ENCODE results near the gene WIPF1. TPM values are rescaled to one million over a fixed set of nuclear protein-coding genes. Genes with fewer than 3 reads are reported as not detected.

WIPF1 gene, protein sequence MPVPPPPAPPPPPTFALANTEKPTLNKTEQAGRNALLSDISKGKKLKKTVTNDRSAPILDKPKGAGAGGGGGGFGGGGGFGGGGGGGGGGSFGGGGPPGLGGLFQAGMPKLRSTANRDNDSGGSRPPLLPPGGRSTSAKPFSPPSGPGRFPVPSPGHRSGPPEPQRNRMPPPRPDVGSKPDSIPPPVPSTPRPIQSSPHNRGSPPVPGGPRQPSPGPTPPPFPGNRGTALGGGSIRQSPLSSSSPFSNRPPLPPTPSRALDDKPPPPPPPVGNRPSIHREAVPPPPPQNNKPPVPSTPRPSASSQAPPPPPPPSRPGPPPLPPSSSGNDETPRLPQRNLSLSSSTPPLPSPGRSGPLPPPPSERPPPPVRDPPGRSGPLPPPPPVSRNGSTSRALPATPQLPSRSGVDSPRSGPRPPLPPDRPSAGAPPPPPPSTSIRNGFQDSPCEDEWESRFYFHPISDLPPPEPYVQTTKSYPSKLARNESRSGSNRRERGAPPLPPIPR
- 10.3 and 15.6 TPM in 2 replicates for total RNA-seq (2014; rRNA removed; shearing (Covaris generic))
- polyA plus RNA-seq (2015; cell fraction: cytosol; rRNA removed), result 16.2 and 25.9 TPM in 2 replicates
- 9.2 and 15.2 TPM in 2 replicates for polyA plus RNA-seq (2015; cell fraction: nucleus; rRNA removed)

DNA sequence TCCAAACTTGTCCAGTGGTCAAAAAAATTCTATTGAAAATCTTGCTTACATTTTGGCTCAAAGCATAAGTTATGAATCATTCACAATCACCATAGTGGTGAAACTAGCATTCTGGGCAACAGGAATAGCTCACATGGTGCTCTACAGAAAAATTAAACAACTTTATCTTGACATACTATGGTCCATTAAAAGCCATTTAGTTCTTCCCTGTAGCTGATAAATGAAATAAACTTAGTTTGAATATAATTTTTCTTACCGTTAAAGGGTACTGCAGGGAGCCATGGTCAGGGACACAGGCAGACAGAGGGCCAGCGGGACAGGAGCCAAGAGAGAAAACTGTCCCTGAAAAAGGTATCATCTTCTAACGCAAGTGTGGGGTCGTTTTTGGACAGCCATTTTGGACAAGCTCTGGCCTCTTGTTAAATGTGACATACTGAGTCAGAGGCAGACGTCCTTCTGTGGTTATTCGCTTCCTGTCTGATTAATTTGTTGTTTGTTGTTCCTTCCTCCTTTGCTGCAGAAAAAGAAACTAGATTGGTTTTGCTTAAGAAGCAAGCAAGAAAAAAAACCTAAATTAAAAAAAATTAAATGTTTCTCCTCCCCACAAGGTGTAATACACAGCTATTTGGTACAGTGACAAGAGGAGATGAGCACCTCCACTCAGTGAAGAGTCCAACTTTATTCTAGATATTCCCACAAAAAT, at the start of gene WIPF1:
Gene WIPF1, minus strand, starts transcription at position 460 of the 703 bp plus-strand sequence. CDS start 12,231 bp downstream, outside the sequence.
- peak; percentile 84 for DNase-seq (ENCODE audit: low read depth)

DNA sequence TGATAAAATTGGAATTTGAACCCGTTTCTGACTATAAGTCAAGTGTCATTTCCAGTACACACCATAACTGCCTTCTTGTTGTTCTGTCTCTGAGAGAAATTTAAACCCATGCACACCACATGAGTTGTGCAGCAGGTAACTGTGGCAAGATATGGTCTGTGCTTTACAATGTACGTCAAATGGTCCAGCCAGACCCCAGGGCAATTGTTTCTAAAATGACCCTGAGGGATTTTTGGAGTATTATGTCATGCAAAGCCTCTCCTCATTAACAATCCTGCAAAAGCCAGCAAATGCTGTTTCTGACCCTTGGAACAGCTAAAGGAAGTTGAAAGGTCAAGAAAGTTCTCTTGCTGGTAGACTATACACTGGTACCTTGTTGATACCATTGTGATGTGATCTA, 47.7 kb upstream of the WIPF1 start:
- no peak for DNase-seq (ENCODE audit: low read depth)

DNA sequence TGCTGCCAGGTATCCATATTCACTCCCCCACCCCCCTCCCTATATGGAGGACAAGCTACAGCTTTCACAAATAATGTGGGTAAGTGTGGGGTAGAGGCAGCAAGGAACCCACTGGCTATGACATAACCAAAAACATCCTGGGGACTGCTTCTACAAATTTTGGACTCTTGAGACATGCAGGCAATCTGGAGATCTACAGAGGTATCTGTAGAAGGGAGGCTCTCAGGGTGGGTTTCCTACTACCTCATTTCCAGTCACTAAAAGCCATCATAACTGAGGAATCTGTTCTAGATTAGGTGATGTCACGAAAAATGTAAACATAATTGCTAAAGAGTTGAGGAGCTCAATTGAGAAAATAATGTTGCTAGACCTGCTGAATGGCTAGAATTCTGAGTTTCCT, 46.8 kb upstream of the WIPF1 start:
- DNase-seq (ENCODE audit: low read depth), result no peak

DNA sequence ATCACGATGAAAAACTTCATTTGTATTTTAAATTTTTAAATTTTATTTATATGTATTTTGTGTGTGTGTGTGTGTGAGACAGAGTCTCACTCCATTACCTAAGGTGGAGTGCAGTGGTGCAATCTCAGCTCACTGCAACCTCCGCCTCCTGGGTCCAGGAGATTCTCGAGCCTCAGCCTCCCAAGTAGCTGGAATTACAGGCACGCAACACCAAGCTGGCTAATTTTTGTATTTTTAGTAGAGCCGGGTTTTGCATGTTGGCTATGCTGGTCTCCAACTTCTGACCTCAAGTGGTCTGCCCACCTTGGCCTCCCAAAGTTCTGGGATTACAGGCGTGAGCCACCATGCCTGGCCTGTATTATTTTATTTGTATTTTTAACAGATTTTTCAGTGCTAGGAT, 45.8 kb upstream of the WIPF1 start:
- DNase-seq (ENCODE audit: low read depth), result no peak

DNA sequence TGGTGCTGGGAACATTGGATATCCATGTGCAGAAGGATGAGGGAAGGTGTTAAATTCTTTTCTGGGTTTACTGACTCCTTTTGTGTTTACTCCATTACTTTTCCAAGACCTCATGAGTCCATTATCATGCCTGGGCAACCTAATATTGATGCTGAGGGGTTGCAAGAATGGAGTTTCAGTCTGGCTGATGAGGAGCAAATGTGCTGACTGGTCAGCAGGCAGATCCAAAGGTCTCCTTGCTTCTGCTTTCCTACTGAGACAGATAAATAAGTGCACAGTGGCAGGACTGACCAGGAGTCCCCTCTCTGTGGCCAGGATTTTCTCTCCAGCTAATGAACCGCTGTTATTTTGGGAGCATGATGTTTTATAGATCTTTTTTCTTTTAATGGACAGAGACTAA, 43.6 kb upstream of the WIPF1 start:
- no peak for DNase-seq (ENCODE audit: low read depth)

DNA sequence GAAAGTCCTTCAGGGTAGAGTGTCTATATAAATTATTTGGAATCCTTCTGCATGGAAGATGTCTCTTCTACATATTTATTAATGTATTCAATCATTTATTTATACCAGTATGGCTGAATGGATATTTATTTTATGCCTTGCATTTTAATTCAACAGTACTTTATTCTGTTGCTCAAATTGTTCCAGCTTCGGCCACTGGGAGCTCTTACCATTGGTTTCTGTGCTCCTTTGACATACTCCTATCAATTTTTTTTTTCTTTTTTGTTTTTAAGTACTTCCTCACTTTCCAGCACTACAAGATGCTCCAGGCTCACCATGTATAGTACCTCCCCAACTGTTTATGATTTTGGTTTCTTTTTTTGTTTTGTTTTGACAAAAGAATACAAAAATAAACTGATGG, 39.4 kb upstream of the WIPF1 start:
- DNase-seq (ENCODE audit: low read depth), result no peak

DNA sequence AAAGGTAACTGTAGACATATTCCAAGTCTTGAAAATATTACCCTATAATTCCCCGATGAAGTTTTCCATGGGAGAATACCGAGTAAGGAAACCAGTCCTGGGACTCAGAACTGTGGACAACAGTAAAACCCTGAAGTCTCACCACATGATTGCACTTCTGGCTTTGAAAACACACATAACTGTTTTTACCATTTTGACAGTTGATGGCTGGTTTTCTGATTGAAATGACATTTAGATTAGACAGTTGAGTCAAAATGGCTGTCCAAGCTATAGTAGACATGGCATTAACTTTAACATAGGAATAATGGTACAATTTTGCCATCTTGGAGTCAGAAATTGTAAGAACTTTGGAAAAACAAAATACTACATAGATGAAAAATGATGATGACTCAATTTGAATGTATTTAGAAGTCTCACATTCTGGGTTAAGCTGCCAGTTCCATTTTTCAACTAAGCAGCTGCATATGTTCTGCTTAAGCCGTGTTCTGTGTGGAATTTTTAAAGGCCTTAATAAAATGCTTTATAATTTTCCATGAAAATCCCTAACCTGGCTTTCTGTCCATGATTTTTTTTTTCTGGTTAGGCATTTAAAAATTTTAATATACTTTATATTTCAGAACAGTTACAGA, 38.3 kb upstream of the WIPF1 start:
- no peak for DNase-seq (ENCODE audit: low read depth)

DNA sequence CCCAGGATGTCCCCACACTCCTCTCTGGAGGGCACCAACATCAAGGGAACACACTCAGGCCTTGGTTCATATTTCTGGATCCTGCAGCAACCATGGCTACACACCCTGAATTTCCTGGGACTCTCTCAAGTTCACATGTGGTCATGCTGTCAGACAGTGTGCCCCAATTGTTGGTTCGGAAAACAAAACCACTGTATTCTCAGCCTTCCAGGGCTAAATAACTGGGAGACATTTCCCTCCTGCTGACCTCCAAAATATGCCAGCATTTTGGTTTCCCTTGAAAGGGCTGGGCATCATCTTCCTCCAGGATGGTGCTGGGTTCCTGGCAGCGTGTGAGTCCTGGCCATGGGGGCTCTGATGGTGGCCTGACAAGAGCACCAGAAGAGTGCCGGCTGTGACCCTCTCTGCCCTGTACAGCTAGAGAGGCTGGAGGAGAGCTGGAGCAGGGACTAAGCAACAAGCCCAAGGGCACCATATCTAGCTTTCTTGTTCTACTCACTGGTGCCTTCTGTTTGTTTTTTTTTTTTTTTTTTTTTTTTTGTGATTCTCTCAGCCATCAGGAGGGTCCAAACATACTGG, 37.5 kb upstream of the WIPF1 start:
- no peak for DNase-seq (ENCODE audit: low read depth)

DNA sequence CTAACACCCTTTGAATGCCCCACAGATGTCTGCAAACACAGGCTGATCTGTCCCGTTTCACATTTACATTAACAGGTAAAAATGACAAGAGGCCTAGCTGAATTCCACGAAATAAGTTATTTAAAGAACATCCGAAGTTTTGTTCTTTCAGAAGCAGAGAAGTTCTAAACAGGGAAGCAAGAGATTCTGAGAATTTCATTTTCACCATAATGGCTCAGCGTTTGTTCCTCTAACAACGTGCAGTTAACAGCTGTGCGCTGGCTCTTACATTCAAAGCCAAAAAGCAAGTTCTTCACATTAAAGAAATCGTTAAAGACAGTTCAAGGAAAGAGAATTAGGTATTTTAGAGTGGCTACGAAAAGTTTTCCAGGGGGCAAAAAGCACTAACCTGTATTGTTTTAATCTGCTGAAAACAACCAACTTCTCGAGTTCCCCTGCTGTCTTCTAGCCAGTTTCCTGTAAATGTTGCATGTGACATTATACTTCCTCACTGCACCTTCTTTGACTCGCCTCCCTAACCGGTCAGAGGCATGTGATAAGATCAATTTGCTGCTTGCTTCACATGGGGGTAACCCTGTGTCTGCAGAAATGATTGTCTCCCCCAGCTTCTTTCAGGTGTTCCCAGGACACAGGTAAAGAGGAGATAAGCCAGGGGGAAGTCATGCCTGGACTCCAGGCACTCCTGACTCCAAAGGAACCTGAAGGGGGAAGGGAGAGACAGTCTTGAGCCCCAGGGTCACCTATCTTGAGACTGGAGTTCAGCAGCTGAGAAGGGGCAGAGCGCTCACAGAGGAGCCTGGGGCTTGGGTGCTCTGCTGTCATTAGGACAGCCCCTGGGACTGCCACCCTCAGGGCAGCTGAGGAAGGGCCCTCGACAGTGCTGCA, 36.8 kb upstream of the WIPF1 start:
- no peak for DNase-seq (ENCODE audit: low read depth)

DNA sequence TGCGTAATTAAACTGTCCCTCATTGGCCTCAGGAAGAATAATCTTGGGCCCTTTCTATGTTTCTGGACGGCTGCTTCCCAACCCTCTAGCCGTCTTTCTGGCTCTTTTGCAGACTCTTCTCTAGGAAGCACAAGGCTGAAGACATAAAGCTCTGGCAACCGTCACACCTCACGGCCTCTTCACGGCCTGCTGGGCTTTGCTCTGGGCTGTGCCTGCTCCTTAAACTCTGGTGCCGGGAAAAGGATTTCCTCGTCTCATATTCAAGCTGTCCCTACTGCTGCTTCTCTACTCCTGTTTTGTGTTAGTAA, 36.0 kb upstream of the WIPF1 start:
- DNase-seq (ENCODE audit: low read depth), result no peak

DNA sequence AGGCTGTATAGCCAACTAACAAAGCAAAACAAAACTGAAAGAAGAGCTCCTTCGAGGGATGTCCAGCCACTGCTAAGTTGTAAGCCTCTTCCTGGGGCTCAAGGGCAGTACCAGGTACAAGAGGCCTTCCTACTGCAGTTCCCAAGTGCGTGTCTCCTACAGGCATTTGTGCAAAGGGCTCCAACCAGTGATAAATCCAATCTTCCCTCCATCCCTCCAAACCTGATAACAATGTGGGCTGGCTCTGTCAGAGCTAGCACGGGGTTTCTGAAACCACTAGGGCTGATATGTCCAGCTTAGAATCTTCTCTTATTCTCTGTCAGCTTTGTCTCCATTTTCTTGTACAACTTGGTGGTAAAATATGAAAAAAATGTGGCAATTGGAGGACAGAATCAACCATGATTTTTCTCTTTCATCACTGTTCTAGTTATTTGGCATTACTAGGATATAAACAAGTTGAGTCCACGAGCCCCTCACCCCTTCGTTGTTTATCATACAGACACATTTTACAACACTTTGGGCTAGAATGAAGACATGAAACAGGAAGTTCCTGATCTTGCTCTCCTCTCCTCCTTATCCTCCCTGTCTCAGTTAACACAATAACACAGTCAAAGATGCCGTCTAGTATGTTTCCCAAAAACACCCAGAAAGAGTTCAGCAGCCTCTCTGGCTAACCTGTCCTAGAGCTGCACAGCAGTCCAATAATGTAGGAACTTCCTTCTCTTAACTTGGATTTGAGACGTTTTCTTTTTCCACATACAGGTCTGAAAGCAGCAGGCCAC, 35.4 kb upstream of the WIPF1 start:
- no peak for DNase-seq (ENCODE audit: low read depth)

DNA sequence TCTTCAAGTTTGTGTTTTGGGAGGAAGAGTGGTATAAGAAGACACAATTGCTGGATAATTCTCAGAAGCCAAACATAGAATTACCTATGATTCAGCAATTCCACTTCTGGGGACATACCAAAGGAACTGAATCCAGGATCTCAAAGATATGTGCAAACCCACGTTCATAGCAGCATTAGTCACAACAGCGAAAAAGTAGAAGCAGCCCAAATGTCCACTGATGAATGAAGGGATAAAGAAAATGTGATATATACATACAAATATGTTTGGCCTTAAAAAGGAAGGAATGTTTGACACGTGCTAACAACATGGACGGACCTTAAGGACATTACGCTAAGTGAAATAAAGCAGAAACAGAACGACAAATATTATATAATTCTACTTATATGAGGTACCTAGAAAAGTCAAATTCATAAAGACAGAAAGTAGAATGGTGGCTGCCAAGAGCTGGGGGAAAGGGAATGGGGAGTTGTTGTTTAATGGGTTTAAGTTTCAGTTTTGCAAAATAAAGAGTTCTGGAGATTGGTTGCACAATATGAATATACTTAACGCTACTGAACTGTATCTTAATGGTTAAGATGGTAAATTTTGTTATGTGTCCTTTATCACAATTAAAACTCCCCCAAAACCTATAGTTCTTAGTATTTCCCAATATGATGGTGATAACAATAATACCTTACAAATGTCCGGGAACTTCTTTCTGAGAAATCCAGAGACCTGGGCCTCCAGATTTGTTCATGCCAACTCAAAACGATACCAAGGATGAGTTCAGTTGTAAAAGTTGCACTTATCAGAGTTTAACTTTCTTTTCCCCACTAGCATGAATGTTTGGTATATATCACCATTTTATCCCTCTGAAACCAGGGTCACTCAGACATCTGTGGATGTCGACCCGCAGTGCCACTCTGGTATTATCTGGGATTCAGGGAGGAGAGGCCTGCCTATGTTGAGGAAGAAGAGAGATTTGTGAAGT, 33.7 kb upstream of the WIPF1 start:
- DNase-seq (ENCODE audit: low read depth), result peak; percentile 41

DNA sequence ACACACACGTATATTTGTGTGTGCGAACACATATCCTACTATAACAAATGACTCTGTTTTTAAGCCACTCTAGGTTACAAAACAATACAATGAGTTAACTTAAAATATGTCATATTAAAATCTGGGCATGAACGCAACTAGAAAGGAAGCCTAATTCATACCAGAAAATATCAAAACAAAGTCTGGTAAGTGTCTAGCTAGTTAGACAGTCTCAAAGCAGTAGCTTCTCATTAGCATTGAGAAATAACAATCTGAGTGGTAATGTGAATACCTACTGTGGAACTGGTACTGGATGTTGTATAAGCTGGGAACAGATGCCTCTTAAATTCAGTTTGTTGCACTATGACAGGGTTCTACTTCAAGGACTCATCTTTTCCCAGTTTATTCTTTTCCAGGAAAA, 32.5 kb upstream of the WIPF1 start:
- no peak for DNase-seq (ENCODE audit: low read depth)

DNA sequence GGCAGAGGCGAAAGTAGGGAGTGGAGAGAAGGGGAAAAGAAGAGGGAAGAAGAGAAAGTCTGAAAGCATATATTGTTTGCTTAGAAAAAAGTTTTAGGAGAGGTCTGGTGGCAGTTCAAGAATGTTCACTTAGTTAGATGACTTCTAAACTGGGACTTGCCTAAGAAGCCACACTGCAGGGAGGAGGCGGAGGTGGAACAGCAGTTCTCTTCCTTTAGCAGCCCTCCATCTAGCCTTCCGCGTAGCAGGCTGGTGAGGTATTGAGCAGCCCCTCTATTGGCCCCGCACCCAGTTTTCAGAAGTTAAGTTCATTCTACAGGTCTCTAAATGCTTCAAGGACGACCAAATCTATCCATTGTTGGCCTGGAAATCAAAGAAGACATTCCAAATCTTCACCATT, 31.9 kb upstream of the WIPF1 start:
- DNase-seq (ENCODE audit: low read depth), result no peak

DNA sequence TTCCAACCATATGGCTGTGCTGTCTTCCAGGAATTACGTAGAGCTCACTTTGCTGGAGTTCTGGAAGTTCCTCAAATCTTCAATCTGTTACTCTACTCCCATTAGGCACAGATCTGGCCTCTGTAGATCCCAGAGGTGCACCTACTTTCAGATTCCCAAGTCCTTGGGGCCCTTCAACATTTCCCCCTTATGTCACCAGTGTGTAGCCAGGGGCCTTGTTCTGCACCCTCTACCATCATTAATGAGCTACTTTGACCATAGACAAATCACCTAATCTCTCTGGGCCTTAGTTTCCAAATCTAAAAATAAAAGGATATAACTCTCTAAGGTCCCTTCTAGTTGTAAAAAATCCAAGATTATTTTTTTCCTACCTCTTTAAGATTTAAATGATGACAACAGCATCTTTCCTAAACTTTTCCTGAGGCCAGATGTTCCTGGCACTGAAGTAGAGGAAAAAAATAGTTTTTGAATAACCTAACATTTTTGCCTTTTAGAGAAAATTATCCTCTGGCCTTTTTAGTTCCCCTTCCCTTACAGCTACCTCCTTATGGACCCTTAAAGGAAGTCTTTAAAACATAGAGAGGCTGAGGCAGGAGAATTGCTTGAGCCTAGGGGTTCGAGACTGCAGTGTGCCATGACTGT, 31.0 kb upstream of the WIPF1 start:
- DNase-seq (ENCODE audit: low read depth), result no peak

DNA sequence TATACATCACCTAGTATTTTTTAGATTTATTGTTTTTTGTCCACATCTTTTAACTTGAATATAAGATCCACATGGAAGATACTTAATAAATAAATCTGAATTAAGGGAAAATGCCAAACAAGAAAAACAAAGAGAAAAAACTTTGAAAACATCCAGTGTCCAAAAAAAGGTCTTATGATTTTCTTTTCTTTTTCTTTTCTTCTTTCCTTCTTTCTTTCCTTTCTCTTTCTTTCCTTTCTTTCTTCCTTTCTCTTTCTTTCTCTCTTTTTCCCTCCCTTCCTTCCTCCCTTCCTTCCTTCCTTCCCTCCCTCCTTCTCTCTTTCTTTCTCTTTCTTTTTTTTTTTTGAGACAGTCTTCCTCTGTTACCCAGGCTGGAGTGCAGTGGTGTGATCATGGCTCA, 29.6 kb upstream of the WIPF1 start:
- DNase-seq (ENCODE audit: low read depth), result no peak

DNA sequence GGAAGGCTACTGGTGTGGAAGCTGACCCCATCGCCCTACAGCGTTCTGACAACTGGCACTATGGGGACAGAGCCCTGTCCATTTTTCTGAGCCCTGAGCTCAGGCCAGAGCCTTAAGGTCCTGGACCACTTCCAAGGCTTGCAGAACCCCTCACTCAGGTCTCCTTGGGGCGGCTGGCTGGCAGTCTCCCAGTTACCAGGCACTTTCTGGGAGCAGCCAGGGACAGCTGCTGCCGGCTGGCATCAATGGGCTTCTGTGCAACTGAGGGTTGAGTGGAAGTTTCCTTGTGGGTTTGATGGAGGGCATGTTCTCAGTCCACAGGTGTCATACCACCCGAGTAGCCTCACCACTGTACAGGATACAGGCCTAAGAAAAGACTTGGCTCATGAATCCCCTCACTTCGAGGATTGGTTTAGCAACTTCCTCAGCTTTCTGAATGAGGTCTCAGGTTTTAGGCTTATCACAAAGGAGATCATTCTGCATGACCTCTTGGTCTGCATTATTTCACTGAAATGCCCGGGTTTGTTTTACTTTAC, 27.4 kb upstream of the WIPF1 start:
- DNase-seq (ENCODE audit: low read depth), result no peak

DNA sequence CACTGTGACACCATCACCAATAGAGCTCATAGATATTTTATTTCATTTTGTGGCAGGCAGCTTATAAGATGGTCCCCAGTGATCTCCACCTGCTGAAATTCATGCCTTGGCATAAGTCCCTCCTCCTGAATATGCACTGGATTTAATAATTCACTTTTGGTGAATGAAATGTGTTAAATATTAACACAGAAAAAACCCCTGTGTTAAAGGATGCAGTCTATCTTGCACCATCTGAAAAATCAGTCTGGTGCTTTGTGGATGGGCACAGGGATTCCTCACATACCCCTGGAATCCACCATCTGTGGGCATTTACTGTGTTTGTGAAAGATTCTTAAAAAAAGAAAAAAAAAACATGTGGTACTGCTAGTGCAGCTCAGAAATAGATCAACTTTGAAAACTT, 26.1 kb upstream of the WIPF1 start:
- DNase-seq (ENCODE audit: low read depth), result no peak

All from HT1080 (cell line).